DOHH2 (cell line): ENCODE results near the gene R3HDM2.

Experiments
- H3F3A ChIP-seq: fragments of 200-600 bp; sonication (generic), shearing (Covaris generic); 2 replicates; pipeline ENCODE4 v1.6.0; 2016; ENCODE audit warnings: antibody characterized with exemption, mild to moderate bottlenecking; ENCODE audit not compliant: control insufficient read depth, insufficient read depth
- H3K27ac ChIP-seq: fragments of 200-600 bp; sonication (generic); 2 replicates; pipeline ENCODE4 v1.5.1; 2014; ENCODE audit warnings: low read depth, mild to moderate bottlenecking, low read length, moderate library complexity
- H3K27me3 ChIP-seq: fragments of 200-600 bp; sonication (generic); 2 replicates; pipeline ENCODE4 v1.6.1; 2014; ENCODE audit warnings: mild to moderate bottlenecking, low read length, mixed read lengths; ENCODE audit not compliant: control insufficient read depth
- H3K36me3 ChIP-seq: fragments of 200-600 bp; sonication (generic); 2 replicates; pipeline ENCODE4 v1.6.1; 2014; ENCODE audit warnings: mild to moderate bottlenecking, low read length, moderate library complexity, mixed read lengths; ENCODE audit not compliant: control insufficient read depth
- H3K4me1 ChIP-seq: fragments of 200-600 bp; sonication (generic); 2 replicates; pipeline ENCODE4 v1.6.1; 2014; ENCODE audit warnings: mild to moderate bottlenecking, low read length, mixed read lengths; ENCODE audit not compliant: control insufficient read depth
- H3K4me2 ChIP-seq: fragments of 200-600 bp; sonication (generic); 2 replicates; pipeline ENCODE4 v1.6.0; 2014; ENCODE audit warnings: mild to moderate bottlenecking, low read length, moderate library complexity
- H3K4me3 ChIP-seq: fragments of 200-600 bp; sonication (generic); 2 replicates; pipeline ENCODE4 v1.5.1; 2014; ENCODE audit warnings: mild to moderate bottlenecking, low read length, mixed read lengths
- H3K79me2 ChIP-seq: fragments of 200-600 bp; sonication (generic); 2 replicates; pipeline ENCODE4 v1.6.1; 2014; ENCODE audit warnings: mild to moderate bottlenecking, low read length, mixed read lengths; ENCODE audit not compliant: control insufficient read depth
- H3K9me2 ChIP-seq: fragments of 200-600 bp; sonication (generic); replicated peaks from 2 replicates; pipeline ENCODE4 v1.6.1; 2014; ENCODE audit warnings: mild to moderate bottlenecking, low read length, mixed read lengths; ENCODE audit not compliant: control insufficient read depth
- H3K9me3 ChIP-seq: fragments of 200-600 bp; sonication (generic); 2 replicates; pipeline ENCODE4 v1.6.1; 2014; ENCODE audit warnings: antibody characterized with exemption, low read length, mixed read lengths; ENCODE audit not compliant: control insufficient read depth, insufficient read depth
- H4K20me1 ChIP-seq: fragments of 200-600 bp; sonication (generic); 2 replicates; pipeline ENCODE4 v1.6.0; 2014; ENCODE audit warnings: low read depth, mild to moderate bottlenecking, antibody characterized with exemption, low read length, moderate library complexity; ENCODE audit not compliant: control insufficient read depth, insufficient read depth
- CTCF ChIP-seq: fragments of 200-600 bp; sonication (generic); IDR thresholded peaks from one replicate; pipeline ENCODE4 v1.5.1; 2014; ENCODE audit warnings: antibody characterized with exemption, mild to moderate bottlenecking, low read depth, low read length; ENCODE audit not compliant: poor library complexity, severe bottlenecking
- EZH2phosphoT487 ChIP-seq: fragments of 200-600 bp; sonication (generic); IDR thresholded peaks from 2 replicates; pipeline ENCODE4 v1.6.1; 2017; ENCODE audit warnings: borderline replicate concordance, mild to moderate bottlenecking, antibody characterized with exemption, low read length, moderate library complexity, mixed read lengths

The R3HDM2 gene

GRCh38 chr12:57244312-57244696, 186.5 kb downstream of the R3HDM2 start:
- Histone ChIP-seq H3K79me2 (peaks cover 20% of the 10 kb centered on the region), H3K36me3 (peaks cover 21% of the 10 kb centered on the region), H3K4me2 (peak overlapping the region; percentile 99), H3F3A (peaks cover 19% of the 10 kb centered on the region), H3K9me2 (no peaks in the 10 kb centered on the region), H3K9me3 (no peaks in the 10 kb centered on the region), H4K20me1 (no peaks in the 10 kb centered on the region), H3K27me3 (no peaks in the 10 kb centered on the region), H3K27ac (0 out of 2 replicates have a peak overlapping the region, but pooled peaks have one; percentile 98), H3K4me3 (peak overlapping the region; percentile 87), H3K4me1 (peaks cover 35% of the 10 kb centered on the region)
- no peak for TF ChIP-seq CTCF
- no peak for TF ChIP-seq EZH2phosphoT487

GRCh38 chr12:57243521-57244311, 187.1 kb downstream of the R3HDM2 start:
- no peaks in the 10 kb centered on the region for H3K9me3 ChIP-seq
- H3K36me3 ChIP-seq, result peaks cover 21% of the 10 kb centered on the region
- peaks cover 19% of the 10 kb centered on the region for H3F3A ChIP-seq
- no peaks in the 10 kb centered on the region for H3K9me2 ChIP-seq
- TF ChIP-seq CTCF (peak; percentile 88), EZH2phosphoT487 (no peak)
- H3K4me1 ChIP-seq, result peaks cover 37% of the 10 kb centered on the region
- peak overlapping the region; percentile 87 for H3K4me3 ChIP-seq
- peak overlapping the region; percentile 99 for H3K4me2 ChIP-seq
- H4K20me1 ChIP-seq, result no peaks in the 10 kb centered on the region
- H3K27ac ChIP-seq, result peak overlapping the region; percentile 98
- peaks cover 20% of the 10 kb centered on the region for H3K79me2 ChIP-seq
- H3K27me3 ChIP-seq, result no peaks in the 10 kb centered on the region

- Histone ChIP-seq H3K27me3 (no peaks in the 10 kb centered on the region), H3K36me3 (peaks cover 21% of the 10 kb centered on the region), H4K20me1 (no peaks in the 10 kb centered on the region), H3K4me3 (peak overlapping the region; percentile 87), H3K79me2 (peaks cover 17% of the 10 kb centered on the region), H3K9me3 (no peaks in the 10 kb centered on the region), H3K4me1 (peaks cover 43% of the 10 kb centered on the region), H3K9me2 (no peaks in the 10 kb centered on the region), H3F3A (peaks cover 21% of the 10 kb centered on the region), H3K27ac (peak overlapping the region; percentile 98), H3K4me2 (peak overlapping the region; percentile 99)
- no peak for TF ChIP-seq EZH2phosphoT487
- TF ChIP-seq CTCF, result peak; percentile 89
Observed at GRCh38 chr12:57242691-57243454, 188.0 kb downstream of the R3HDM2 start.
